GM19035 (cell line): ENCODE data around the gene IL20RB.
"Not testable (repeated sequence)": the region's sequence is repeated elsewhere in the genome, so short reads cannot be mapped to it uniquely, and the experiment has no call there.

Experiments
- ATAC-seq: cut with Tn5 transposase; IDR thresholded peaks from one replicate; pipeline ENCODE4 v1.9.1; 2021; ENCODE audit not compliant: unreplicated experiment

The IL20RB gene

GRCh38 chr3:136943436-136943835 is 14.3 kb upstream of the IL20RB start:
- no peak for ATAC-seq

- ATAC-seq, result no peak
Measured at GRCh38 chr3:136946978-136947377, 10.8 kb upstream of the IL20RB start.

- ATAC-seq, result no peak
Measured at GRCh38 chr3:136947477-136947876, 10.3 kb upstream of the IL20RB start.

- ATAC-seq, result no peak
Measured at GRCh38 chr3:136949146-136949545, 8.6 kb upstream of the IL20RB start.

- no peak for ATAC-seq
Measured at GRCh38 chr3:136949708-136950107, 8.1 kb upstream of the IL20RB start.

- ATAC-seq, result no peak
Measured at GRCh38 chr3:136950623-136951022, 7.2 kb upstream of the IL20RB start.

- ATAC-seq, result no peak
Measured at GRCh38 chr3:136952292-136952691, 5.5 kb upstream of the IL20RB start.

- ATAC-seq, result no peak
Measured at GRCh38 chr3:136954251-136954650, 3.5 kb upstream of the IL20RB start.

GRCh38 chr3:136954980-136955780 is 2.6 kb upstream of the IL20RB start:
- ATAC-seq, result no peak

GRCh38 chr3:136955813-136956212 is 2.0 kb upstream of the IL20RB start:
- no peak for ATAC-seq

GRCh38 chr3:136956971-136957370 is 812 bp upstream of the IL20RB start:
- no peak for ATAC-seq

- ATAC-seq, result no peak
Measured at GRCh38 chr3:136958939-136959338, 1.2 kb downstream of the IL20RB start.

GRCh38 chr3:136959599-136959998 is 1.8 kb downstream of the IL20RB start:
- no peak for ATAC-seq

GRCh38 chr3:136960838-136961836 is 3.4 kb downstream of the IL20RB start:
- ATAC-seq, result no peak

- ATAC-seq, result no peak
Measured at GRCh38 chr3:136962927-136963326, 5.1 kb downstream of the IL20RB start.

GRCh38 chr3:136969539-136969938 is 11.8 kb downstream of the IL20RB start:
- not testable (repeated sequence) for ATAC-seq

GRCh38 chr3:136973352-136973751 is 15.6 kb downstream of the IL20RB start:
- no peak for ATAC-seq

GRCh38 chr3:136974670-136975069 is 16.9 kb downstream of the IL20RB start:
- no peak for ATAC-seq

GRCh38 chr3:136979204-136979603 is 21.4 kb downstream of the IL20RB start:
- ATAC-seq, result no peak

GRCh38 chr3:136979684-136980083 is 21.9 kb downstream of the IL20RB start:
- ATAC-seq, result no peak

GRCh38 chr3:136982033-136982432 is 24.2 kb downstream of the IL20RB start:
- no peak for ATAC-seq
